Ovary (tissue), 9 donors: ENCODE measurements around the gene OPA1. TPM values are rescaled to one million over a fixed set of nuclear protein-coding genes. Genes with fewer than 3 reads are reported as not detected.

ENCODE experiments used
- DNase-seq, 5 donors: peaks; one replicate each; pipeline ENCODE4 v3.0.0-alpha.2; 2019 to 2020
- H3K27ac ChIP-seq, 2 donors: fragments of 200-600 bp; one replicate each; pipeline versions ENCODE4 v1.5.1 to v1.8.0; 2019 to 2022
- H3K27me3 ChIP-seq: fragments of 200-600 bp; one replicate; pipeline ENCODE4 v1.8.0; 2022
- H3K36me3 ChIP-seq: fragments of 200-600 bp; sonication (generic); one replicate; pipeline ENCODE4 v1.5.1; 2019
- H3K4me1 ChIP-seq: one replicate; pipeline ENCODE4 v1.8.1; 2013; ENCODE audit warnings: mild to moderate bottlenecking, moderate library complexity; ENCODE audit not compliant: insufficient read depth
- H3K4me3 ChIP-seq: fragments of 200-600 bp; sonication (generic); one replicate; pipeline ENCODE4 v1.5.1; 2017
- H3K9me3 ChIP-seq, 2 donors: fragments of 200-600 bp in 1 of 2; sonication (generic) in 1 of 2; one replicate each; pipeline versions ENCODE4 v1.5.1 to v1.8.1; 2013 to 2019; ENCODE audit warnings: mild to moderate bottlenecking in 1 of 2, moderate library complexity in 1 of 2
- EP300 ChIP-seq: sonication (generic); formaldehyde crosslinking; IDR thresholded peaks from one replicate; pipeline ENCODE4 v1.6.1; 2017; ENCODE audit warnings: antibody characterized with exemption
- POLR2A ChIP-seq: fragments of 450-650 bp; IDR thresholded peaks from one replicate; pipeline ENCODE4 v1.6.1; 2017; ENCODE audit warnings: antibody characterized with exemption, mild to moderate bottlenecking, moderate library complexity
- WGBS, 3 donors: extraction: QIAGEN DNeasy Blood & Tissue Kit in 1 of 3; methylation state at CpG; one replicate each; pipeline versions ENCODE4 v1.1.5 to v1.1.7; 2013 to 2017; 5-methylcytosine and 5-hydroxymethylcytosine counted together
- intact Hi-C, 4 donors: fragments of 100-400 bp; cut with DNase I; formaldehyde crosslinking; loops; one replicate each; pipeline versions ENCODE4 v1.11.0 to v1.15.1; 2022 to 2023
- polyA plus RNA-seq, 2 donors: library from polyadenylated mRNA; stranded (reverse); fragments of 200-250 nt in 1 of 2; fragments of 350-450 nt in 1 of 2; fragmentation: Illumina TruSeq in 1 of 2; extraction: RNeasy Lipid Tissue Mini Kit (QIAGEN cat#74804) in 1 of 2; gene quantifications; one replicate each; pipeline ENCODE4 v1.2.3, GENCODE V29; 2013 to 2014
- total RNA-seq, 7 donors: library from RNA; depleted of rRNA in 2 of 7; stranded (reverse); fragments of >200 nt in 2 of 7; fragmentation: NEBNext Ultra II Directional in 3 of 7; extraction: Animal tissue kit (Norgen Biotek cat#: 25700) in 3 of 7; gene quantifications; one replicate each; pipeline versions ENCODE4 v1.1.0 to v1.2.4, GENCODE V29; 2016 to 2023
- TF ChIP-seq, protein P1 (sequence below), 3 donors: fragments of 450-650 bp in 2 of 3; fragments of 200-600 bp in 1 of 3; IDR thresholded peaks; one replicate each; pipeline versions ENCODE4 v1.5.1 to v1.8.0; 2016 to 2022; ENCODE audit warnings: antibody characterized with exemption in 3 of 3, mild to moderate bottlenecking in 1 of 3
- donor health status: DM: no; HTN: no; CAD: no; lungs with moderate emphysema.
- donor health status: DM: no; HTN: no; CAD: no.
- donor health status: Bipolar disorder and iron deficiency.
- donor health status: DM: yes; HTN: yes; CAD: no.
- donor health status: DM: no; HTN: no; CAD: no.
- donor health status: DM: yes; HTN: yes; CAD: no.

The OPA1 gene
- total and polyA plus RNA-seq, 9 donors: 14.4 to 50.4 (median 33.7) TPM

DNA sequence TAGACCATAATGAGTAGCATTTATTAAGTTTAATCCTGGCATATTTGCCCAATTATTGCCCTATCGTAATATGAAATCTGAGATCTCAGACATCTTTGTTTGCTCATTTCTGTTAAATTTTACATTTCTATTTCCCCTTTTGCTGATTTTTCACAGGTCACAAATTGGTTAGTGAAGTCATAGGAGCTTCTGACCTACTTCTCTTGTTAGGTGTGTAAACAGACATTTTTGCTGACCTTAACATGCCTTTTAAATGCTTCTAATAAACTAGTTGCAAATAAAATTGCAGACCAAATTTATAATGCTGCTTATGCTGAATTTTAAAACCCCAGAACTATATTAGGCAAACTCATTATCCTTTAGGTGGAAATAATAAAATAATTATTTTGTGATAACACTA is 24.6 kb downstream of the OPA1 start:
- intact Hi-C loops: no loop called here
- DNase-seq: no peak
- no peak for TF ChIP-seq POLR2A
- no peak for TF ChIP-seq EP300
- TF ChIP-seq, protein P1, sequence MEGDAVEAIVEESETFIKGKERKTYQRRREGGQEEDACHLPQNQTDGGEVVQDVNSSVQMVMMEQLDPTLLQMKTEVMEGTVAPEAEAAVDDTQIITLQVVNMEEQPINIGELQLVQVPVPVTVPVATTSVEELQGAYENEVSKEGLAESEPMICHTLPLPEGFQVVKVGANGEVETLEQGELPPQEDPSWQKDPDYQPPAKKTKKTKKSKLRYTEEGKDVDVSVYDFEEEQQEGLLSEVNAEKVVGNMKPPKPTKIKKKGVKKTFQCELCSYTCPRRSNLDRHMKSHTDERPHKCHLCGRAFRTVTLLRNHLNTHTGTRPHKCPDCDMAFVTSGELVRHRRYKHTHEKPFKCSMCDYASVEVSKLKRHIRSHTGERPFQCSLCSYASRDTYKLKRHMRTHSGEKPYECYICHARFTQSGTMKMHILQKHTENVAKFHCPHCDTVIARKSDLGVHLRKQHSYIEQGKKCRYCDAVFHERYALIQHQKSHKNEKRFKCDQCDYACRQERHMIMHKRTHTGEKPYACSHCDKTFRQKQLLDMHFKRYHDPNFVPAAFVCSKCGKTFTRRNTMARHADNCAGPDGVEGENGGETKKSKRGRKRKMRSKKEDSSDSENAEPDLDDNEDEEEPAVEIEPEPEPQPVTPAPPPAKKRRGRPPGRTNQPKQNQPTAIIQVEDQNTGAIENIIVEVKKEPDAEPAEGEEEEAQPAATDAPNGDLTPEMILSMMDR (IDR thresholded peaks at IDR 0.05): no peak
- 93 to 98% (median 98%) methylated on average over 1 of the region's 1 CpG for WGBS, 3 donors
- Histone ChIP-seq H3K9me3 (no peaks in the 10 kb centered on the region), H3K4me1 (no peaks in the 10 kb centered on the region), H3K27ac (no peak overlapping the region), H3K4me3 (no peak overlapping the region), H3K27me3 (no peaks in the 10 kb centered on the region), H3K36me3 (no peaks in the 10 kb centered on the region)

DNA sequence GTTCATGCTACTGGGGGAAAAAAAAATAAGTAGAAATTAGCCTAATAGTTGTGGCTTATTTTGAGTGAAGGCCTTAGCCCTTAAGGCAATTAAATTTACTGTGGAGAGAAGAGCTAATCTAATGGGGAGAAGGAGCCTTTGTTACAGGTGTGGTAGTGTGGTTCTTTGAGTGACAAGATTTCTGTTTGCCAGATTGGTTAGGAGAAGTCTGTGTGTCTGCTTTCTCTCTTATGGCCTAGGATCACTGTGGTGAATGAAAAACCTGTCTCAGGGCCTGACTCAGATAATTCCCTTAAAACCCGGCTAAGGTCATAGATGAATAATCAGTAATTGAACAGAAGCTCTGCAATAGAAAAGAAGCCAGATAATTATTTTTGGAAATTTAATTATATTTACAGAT is 27.0 kb downstream of the OPA1 start:
- Histone ChIP-seq H3K4me1 (no peaks in the 10 kb centered on the region), H3K27me3 (no peaks in the 10 kb centered on the region), H3K4me3 (no peak overlapping the region), H3K27ac (no peak overlapping the region), H3K9me3 (no peaks in the 10 kb centered on the region), H3K36me3 (no peaks in the 10 kb centered on the region)
- WGBS, 3 donors: 85 to 91% (median 86%) methylated on average over 1 of the region's 1 CpG
- intact Hi-C loops: no loop called here
- no peak for DNase-seq
- no peak for TF ChIP-seq POLR2A
- TF ChIP-seq, protein P1 (IDR thresholded peaks at IDR 0.05): no peak
- no peak for TF ChIP-seq EP300

DNA sequence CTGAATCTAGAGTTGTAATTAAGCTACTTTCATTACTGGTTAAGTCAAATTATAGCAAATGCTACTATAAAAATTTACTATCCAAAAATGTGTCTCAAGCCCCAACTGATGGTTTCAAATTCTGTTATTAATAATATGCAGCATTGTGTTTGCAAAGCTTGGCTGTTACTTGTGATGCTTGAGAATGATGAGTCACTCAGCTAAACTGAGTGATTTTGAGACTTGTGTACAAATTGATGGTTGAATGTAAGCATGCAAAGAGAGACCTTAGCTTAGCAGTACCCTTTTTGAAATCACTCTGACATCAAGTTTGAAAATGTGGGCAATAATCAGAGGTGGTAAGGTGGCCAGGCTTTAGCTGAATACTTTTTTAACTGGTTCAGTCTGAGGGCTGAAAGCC is 27.6 kb downstream of the OPA1 start:
- no peaks in the 10 kb centered on the region for H3K36me3 ChIP-seq
- no peak overlapping the region for H3K4me3 ChIP-seq
- no peak for TF ChIP-seq POLR2A
- no peaks in the 10 kb centered on the region for H3K9me3 ChIP-seq
- no peaks in the 10 kb centered on the region for H3K27me3 ChIP-seq
- H3K4me1 ChIP-seq: no peaks in the 10 kb centered on the region
- intact Hi-C loops: no loop called here
- no peak overlapping the region for H3K27ac ChIP-seq
- no peak for DNase-seq

DNA sequence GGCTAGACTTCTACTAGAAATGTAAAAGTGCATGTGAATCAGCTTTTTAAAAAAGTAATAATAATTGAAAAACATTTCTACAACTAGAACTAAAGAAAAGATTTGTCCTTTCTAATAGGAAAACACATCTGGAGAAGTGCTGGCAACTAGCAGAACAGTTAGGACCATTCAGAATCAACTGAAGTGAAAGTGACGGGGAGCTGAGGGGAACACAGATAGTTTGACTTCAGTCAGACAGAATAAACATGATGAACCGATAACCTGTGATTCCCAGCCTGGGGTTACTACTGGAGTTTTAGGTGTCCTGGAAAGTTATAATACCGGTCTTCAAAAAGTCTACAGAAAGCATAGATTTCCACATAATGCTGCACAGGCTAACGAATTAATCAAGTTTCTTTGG is 28.1 kb downstream of the OPA1 start:
- Histone ChIP-seq H3K27me3 (no peaks in the 10 kb centered on the region), H3K36me3 (no peaks in the 10 kb centered on the region), H3K4me1 (no peaks in the 10 kb centered on the region), H3K9me3 (no peaks in the 10 kb centered on the region), H3K27ac (no peak overlapping the region), H3K4me3 (no peak overlapping the region)
- intact Hi-C loops: no loop called here
- no peak for DNase-seq
- TF ChIP-seq POLR2A (no peak), EP300 (no peak)
- TF ChIP-seq, protein P1 (IDR thresholded peaks at IDR 0.05): no peak
- WGBS, 3 donors: 94 to 95% (median 94%) methylated on average over 4 of the region's 4 CpGs

DNA sequence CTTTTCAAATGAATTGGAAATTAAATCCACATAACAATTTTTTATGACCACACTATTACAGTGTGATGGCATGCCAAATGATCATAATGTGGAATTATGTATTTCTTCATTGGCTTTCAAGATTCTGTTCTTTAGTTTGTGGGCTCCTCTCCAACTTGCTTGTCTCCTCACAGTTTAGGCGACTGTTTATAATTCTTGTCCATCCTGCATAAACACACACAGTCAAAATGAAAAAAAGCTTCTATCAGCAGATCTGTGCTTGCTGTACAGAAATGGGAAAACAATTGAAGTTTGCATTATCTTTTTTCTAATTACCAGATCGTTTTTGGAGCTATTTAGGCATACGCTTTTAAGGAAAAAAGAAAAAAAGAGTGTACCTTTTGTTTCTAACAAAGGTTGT is 37.0 kb downstream of the OPA1 start:
- intact Hi-C loops: no loop called here
- no peaks in the 10 kb centered on the region for H3K36me3 ChIP-seq
- H3K4me3 ChIP-seq: no peak overlapping the region

More for the DNA sequence above, 37.0 kb downstream of the OPA1 start:
- 26 to 42% (median 35%) methylated on average over 3 of the region's 3 CpGs for WGBS, 3 donors
- no peaks in the 10 kb centered on the region for H3K27me3 ChIP-seq
- no peak for DNase-seq
- H3K27ac ChIP-seq: no peak overlapping the region
- no peak for TF ChIP-seq EP300
- TF ChIP-seq POLR2A: no peak
- TF ChIP-seq, protein P1 (IDR thresholded peaks at IDR 0.05): no peak
- no peaks in the 10 kb centered on the region for H3K9me3 ChIP-seq
- H3K4me1 ChIP-seq: no peaks in the 10 kb centered on the region
